ENCODE measurements around the gene CPNE1. TPM values are rescaled to one million over a fixed set of nuclear protein-coding genes. Genes with fewer than 3 reads are reported as not detected.

Gene CPNE1
- total and polyA plus RNA-seq, 2 of the 8 experiments (the other 6 are each of a cell fraction or from before 2014, with no cell fraction given): 294 to 346 TPM

DNA sequence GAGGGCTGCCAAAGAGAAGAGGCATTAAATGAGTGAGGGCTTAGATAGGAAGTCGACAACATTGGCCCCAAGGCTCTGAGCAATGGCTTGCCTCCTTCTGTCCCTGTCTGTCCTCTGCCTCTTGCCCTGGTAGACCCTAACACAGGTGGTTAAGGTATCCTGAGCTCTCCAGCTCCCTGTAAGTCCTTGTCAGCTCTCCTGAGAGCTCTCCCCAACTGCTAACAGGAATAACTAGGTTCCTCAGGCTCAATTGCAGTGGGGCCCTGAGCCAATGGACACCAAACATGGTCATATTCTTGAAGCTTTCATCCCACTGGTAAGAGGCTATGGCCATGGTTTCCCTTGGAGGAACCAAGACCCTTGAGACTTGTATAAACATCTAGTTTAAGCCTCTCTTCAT is 5.0 kb upstream of the CPNE1 start:
- Histone ChIP-seq H2BK5ac (ENCODE audit: low read depth, low read length) (no peak overlapping the region), H3K4me3 (ENCODE audit: extremely low read depth in 1 of 4, insufficient read depth in 2 of 4, low read depth in 3 of 4, low read length in 4 of 4) (no peak overlapping the region), H3K36me3 (ENCODE audit: control insufficient read depth in 2 of 4, insufficient read depth in 4 of 4, low read length in 3 of 4) (peaks cover 0 to 17% (median 10%) of the 10 kb centered on the region in 4 experiments; a peak in 6 of 8 replicates), H3K27ac (ENCODE audit: low read depth, low read length) (no peak overlapping the region), H4K20me1 (replicated peaks in 1 of 2; ENCODE audit: control insufficient read depth in 1 of 2, insufficient read depth in 2 of 2, low read length in 2 of 2) (no peaks in the 10 kb centered on the region), H3K18ac (ENCODE audit: extremely low read depth, low read length) (no peak overlapping the region), H3K4me1 (replicated peaks in 1 of 4; ENCODE audit: control insufficient read depth in 3 of 4, insufficient read depth in 4 of 4, low read length in 3 of 4) (no peaks in the 10 kb centered on the region; a peak in 1 of 7 replicates), H2BK120ac (replicated peaks; ENCODE audit: low read depth, low read length) (no peak overlapping the region), H2BK20ac (ENCODE audit: low read length) (no peak overlapping the region), H3K9me3 (ENCODE audit: insufficient read depth in 2 of 2, low read depth in 1 of 2, low read length in 1 of 2) (no peaks in the 10 kb centered on the region), H3K9ac (replicated peaks in 1 of 4; ENCODE audit: extremely low read depth in 1 of 4, low read depth in 3 of 4, low read length in 3 of 4) (no peak overlapping the region), H2BK15ac (ENCODE audit: low read length) (no peak overlapping the region), H2AFZ (ENCODE audit: low read length) (no peak overlapping the region), H3K27me3 (replicated peaks in 1 of 4; ENCODE audit: control insufficient read depth in 3 of 4, extremely low read depth in 1 of 4, insufficient read depth in 3 of 4, low read length in 3 of 4) (no peaks in the 10 kb centered on the region), H3K79me2 (ENCODE audit: control insufficient read depth in 1 of 2, insufficient read depth in 2 of 2, low read length in 2 of 2) (peaks cover 0 to 1% of the 10 kb centered on the region in 2 experiments; a peak in 1 of 4 replicates), H4K91ac (replicated peaks; ENCODE audit: insufficient read length, low read length) (no peak overlapping the region), H3K4ac (replicated peaks; ENCODE audit: insufficient read length, low read depth, low read length) (no peak overlapping the region), H3K23ac (ENCODE audit: insufficient read length) (no peak overlapping the region), H2BK12ac (ENCODE audit: low read depth, low read length) (no peak overlapping the region), H4K8ac (ENCODE audit: extremely low read depth, insufficient read depth, low read length) (no peak overlapping the region), H3K23me2 (ENCODE audit: low read depth, low read length) (peaks cover 2% of the 10 kb centered on the region; the same call in 1 of the 2 replicates), H2AK5ac (ENCODE audit: low read depth, low read length) (no peak overlapping the region), H4K5ac (ENCODE audit: insufficient read length, low read depth, low read length) (no peak overlapping the region), H3K79me1 (ENCODE audit: low read depth, low read length) (no peaks in the 10 kb centered on the region), H3K4me2 (ENCODE audit: insufficient read depth in 1 of 2, low read depth in 2 of 2, low read length in 2 of 2) (no peak overlapping the region), H3K14ac (ENCODE audit: insufficient read length) (no peak overlapping the region), H3K56ac (replicated peaks; ENCODE audit: insufficient read length, low read depth, low read length) (no peak overlapping the region)
- 56% methylated on average over 1 of the region's 1 CpG; no CpG with 5 or more reads in 1 of the 2 experiments for WGBS, 2 experiments (ENCODE audit: extremely low coverage in 1 of 2, insufficient coverage in 1 of 2, insufficient read length in 1 of 2, insufficient replicate concordance in 2 of 2, low coverage in 1 of 2, low lambda C conversion rate in 2 of 2, missing lambda C conversion rate in 1 of 2)
- no peak for DNase-seq (ENCODE audit: low read depth in 1 of 2, low spot score in 2 of 2)
- ChIA-PET POLR2A (ENCODE audit: partially characterized antibody) (interaction anchor here (1.1 to 3.2 kb wide), 4 partner anchors 15 to 73 kb away, joined by 3 to 12 read pairs (median 4); partner anchors contain the start of gene RBM39), CTCF (ENCODE audit: partially characterized antibody) (interaction anchor here (0.6 kb wide), 1 partner anchor 17 kb away, joined by 3 read pairs; no protein-coding TSS in a partner anchor)
- no peak for TF ChIP-seq SIRT6 (IDR thresholded peaks at IDR 0.05; ENCODE audit: low read length)
- TF ChIP-seq GABPA (IDR thresholded peaks at IDR 0.05; ENCODE audit: borderline replicate concordance, insufficient read depth, low read length): no peak
- TF ChIP-seq SIX5 (IDR thresholded peaks at IDR 0.05; ENCODE audit: low read depth, low read length): no peak
- TF ChIP-seq KDM5A (IDR thresholded peaks at IDR 0.05; ENCODE audit: low read length): no peak
- no peak for TF ChIP-seq CBX5 (IDR thresholded peaks at IDR 0.05; ENCODE audit: low read depth, low read length)
- no peak for TF ChIP-seq EP300 (IDR thresholded peaks at IDR 0.05; ENCODE audit: borderline replicate concordance in 1 of 2, low read depth in 2 of 2, low read length in 2 of 2)
- no peak for TF ChIP-seq JUND (IDR thresholded peaks at IDR 0.05; ENCODE audit: low read length)
- no peak for FAIRE-seq
